MM.1S (cell line): ENCODE results near the gene TMEM219.

Experiments used
- DNase-seq: peaks from one replicate; pipeline ENCODE4 v3.0.0-alpha.2; 2015
- H2AFZ ChIP-seq: fragments of 300-600 bp; sonication (generic); 2 replicates; pipeline ENCODE4 v1.6.0; 2016; ENCODE audit warnings: antibody characterized with exemption, low read length
- H3F3A ChIP-seq: fragments of 300-600 bp; sonication (generic); 2 replicates; pipeline ENCODE4 v1.6.1; 2016; ENCODE audit warnings: mild to moderate bottlenecking, antibody characterized with exemption, low read length, moderate library complexity, mixed read lengths; ENCODE audit not compliant: insufficient read depth
- H3K27ac ChIP-seq: fragments of 300-600 bp; sonication (generic); 2 replicates; pipeline ENCODE4 v1.5.1; 2016; ENCODE audit warnings: mild to moderate bottlenecking, low read length
- H3K27me3 ChIP-seq: fragments of 300-600 bp; sonication (generic); replicated peaks from 2 replicates; pipeline ENCODE4 v1.6.0; 2016; ENCODE audit warnings: low read length; ENCODE audit not compliant: insufficient read depth
- H3K36me3 ChIP-seq: fragments of 300-600 bp; sonication (generic); replicated peaks from 2 replicates; pipeline ENCODE4 v1.6.1; 2016; ENCODE audit warnings: mild to moderate bottlenecking, low read length, mixed read lengths; ENCODE audit not compliant: insufficient read depth
- H3K4me1 ChIP-seq: fragments of 300-600 bp; sonication (generic); 2 replicates; pipeline ENCODE4 v1.6.1; 2016; ENCODE audit warnings: low read length, mixed read lengths
- H3K4me2 ChIP-seq: fragments of 300-600 bp; sonication (generic); 2 replicates; pipeline ENCODE4 v1.6.0; 2016; ENCODE audit warnings: low read depth, low read length
- H3K4me3 ChIP-seq: fragments of 300-600 bp; sonication (generic); 2 replicates; pipeline ENCODE4 v1.5.1; 2016; ENCODE audit warnings: low read length, mixed read lengths
- H3K79me2 ChIP-seq: fragments of 300-600 bp; sonication (generic); 2 replicates; pipeline ENCODE4 v1.6.1; 2016; ENCODE audit warnings: mixed run types, low read length, mixed read lengths
- H3K9ac ChIP-seq: fragments of 300-600 bp; sonication (generic); 2 replicates; pipeline ENCODE4 v1.6.1; 2016; ENCODE audit warnings: low read length, mixed read lengths
- H3K9me2 ChIP-seq: fragments of 300-600 bp; sonication (generic); replicated peaks from 2 replicates; pipeline ENCODE4 v1.6.1; 2016; ENCODE audit warnings: mild to moderate bottlenecking, low read length, mixed read lengths; ENCODE audit not compliant: insufficient read depth
- H3K9me3 ChIP-seq: fragments of 300-600 bp; sonication (generic); replicated peaks from 2 replicates; pipeline ENCODE4 v1.6.1; 2016; ENCODE audit warnings: mild to moderate bottlenecking, low read length, mixed read lengths; ENCODE audit not compliant: insufficient read depth
- H4K20me1 ChIP-seq: fragments of 300-600 bp; sonication (generic); 2 replicates; pipeline ENCODE4 v1.6.1; 2016; ENCODE audit warnings: mild to moderate bottlenecking, low read length, moderate library complexity, mixed read lengths; ENCODE audit not compliant: insufficient read depth
- EZH2 ChIP-seq: fragments of 300-600 bp; sonication (generic); optimal IDR thresholded peaks from 2 replicates; pipeline ENCODE3; 2017; ENCODE audit warnings: low read depth, mild to moderate bottlenecking, antibody characterized with exemption, low read length, mixed read lengths
- EZH2phosphoT487 ChIP-seq: fragments of 300-600 bp; sonication (generic); IDR thresholded peaks from 2 replicates; pipeline ENCODE4 v1.6.1; 2018; ENCODE audit warnings: antibody characterized with exemption, low read length
- TF ChIP-seq, protein P1 (sequence below): fragments of 300-600 bp; sonication (generic); IDR thresholded peaks from 2 replicates; pipeline ENCODE4 v1.5.1; 2016; ENCODE audit warnings: antibody characterized with exemption, low read length, mixed read lengths

TMEM219 gene

DNA sequence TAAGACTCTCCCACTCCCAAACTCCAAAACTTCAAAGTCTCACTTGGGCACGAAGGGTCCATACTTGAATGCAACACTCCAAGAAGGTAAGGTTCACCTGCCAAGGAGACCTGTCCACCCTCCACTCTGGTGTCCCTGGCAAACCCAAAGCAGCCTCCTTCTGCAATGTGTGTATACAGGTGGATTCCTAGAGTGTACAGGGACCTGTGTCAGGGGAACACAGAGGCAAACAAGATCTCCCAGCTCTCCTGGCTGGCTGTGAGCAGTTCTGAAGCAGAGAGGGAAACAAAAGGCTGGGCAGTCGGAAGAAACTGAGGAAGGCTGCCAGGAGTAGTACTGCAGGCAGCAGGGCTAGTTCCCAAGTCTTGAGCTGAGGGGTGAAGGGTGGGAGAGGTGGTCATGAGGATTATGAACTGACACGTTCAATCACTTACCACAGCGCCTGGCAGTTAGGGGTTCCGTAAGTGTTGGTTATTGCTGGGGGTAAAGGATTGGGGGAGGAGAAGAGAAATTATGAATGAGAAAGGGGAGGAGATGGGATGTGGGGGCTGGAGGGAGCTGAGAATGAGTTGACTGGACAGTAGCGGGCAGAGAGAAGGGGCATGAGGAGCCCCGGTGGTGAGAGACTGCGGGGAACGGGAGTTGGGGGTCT lies 36.6 kb upstream of the TMEM219 start:
- Histone ChIP-seq H3K27ac (no peak overlapping the region), H3F3A (peaks cover 5% of the 10 kb centered on the region; the same call in 1 of the 2 replicates), H3K9me3 (no peaks in the 10 kb centered on the region), H3K36me3 (no peaks in the 10 kb centered on the region), H3K4me3 (peak overlapping the region; percentile 92), H3K27me3 (no peaks in the 10 kb centered on the region), H4K20me1 (no peaks in the 10 kb centered on the region), H3K4me1 (0 out of 2 replicates have a peak, but pooled peaks cover 7% of the 10 kb centered on the region), H2AFZ (peak overlapping the region; percentile 72), H3K79me2 (peaks cover 17% of the 10 kb centered on the region), H3K9ac (peak overlapping the region; percentile 80), H3K4me2 (peak overlapping the region; percentile 96), H3K9me2 (no peaks in the 10 kb centered on the region)
- no peak for DNase-seq
- TF ChIP-seq EZH2phosphoT487 (no peak), EZH2 (no peak)
- TF ChIP-seq, protein P1, sequence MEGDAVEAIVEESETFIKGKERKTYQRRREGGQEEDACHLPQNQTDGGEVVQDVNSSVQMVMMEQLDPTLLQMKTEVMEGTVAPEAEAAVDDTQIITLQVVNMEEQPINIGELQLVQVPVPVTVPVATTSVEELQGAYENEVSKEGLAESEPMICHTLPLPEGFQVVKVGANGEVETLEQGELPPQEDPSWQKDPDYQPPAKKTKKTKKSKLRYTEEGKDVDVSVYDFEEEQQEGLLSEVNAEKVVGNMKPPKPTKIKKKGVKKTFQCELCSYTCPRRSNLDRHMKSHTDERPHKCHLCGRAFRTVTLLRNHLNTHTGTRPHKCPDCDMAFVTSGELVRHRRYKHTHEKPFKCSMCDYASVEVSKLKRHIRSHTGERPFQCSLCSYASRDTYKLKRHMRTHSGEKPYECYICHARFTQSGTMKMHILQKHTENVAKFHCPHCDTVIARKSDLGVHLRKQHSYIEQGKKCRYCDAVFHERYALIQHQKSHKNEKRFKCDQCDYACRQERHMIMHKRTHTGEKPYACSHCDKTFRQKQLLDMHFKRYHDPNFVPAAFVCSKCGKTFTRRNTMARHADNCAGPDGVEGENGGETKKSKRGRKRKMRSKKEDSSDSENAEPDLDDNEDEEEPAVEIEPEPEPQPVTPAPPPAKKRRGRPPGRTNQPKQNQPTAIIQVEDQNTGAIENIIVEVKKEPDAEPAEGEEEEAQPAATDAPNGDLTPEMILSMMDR, result no peak

- Histone ChIP-seq H3K4me2 (peak within 1 kb of the TSS; percentile 96), H3K27me3 (no peaks in the 10 kb centered on the region), H4K20me1 (no peaks in the 10 kb centered on the region), H3F3A (peaks cover 5% of the 10 kb centered on the region; the same call in 1 of the 2 replicates), H3K27ac (peak within 1 kb of the TSS; percentile 63; the same call in 1 of the 2 replicates), H3K4me1 (0 out of 2 replicates have a peak, but pooled peaks cover 7% of the 10 kb centered on the region), H3K79me2 (peaks cover 17% of the 10 kb centered on the region), H3K36me3 (no peaks in the 10 kb centered on the region), H3K9me2 (no peaks in the 10 kb centered on the region), H3K4me3 (peak within 1 kb of the TSS; percentile 92), H3K9ac (peak within 1 kb of the TSS; percentile 80), H2AFZ (peak within 1 kb of the TSS; percentile 92), H3K9me3 (no peaks in the 10 kb centered on the region)
- TF ChIP-seq, protein P1, result no peak
- TF ChIP-seq EZH2 (no peak), EZH2phosphoT487 (no peak)
- peak; percentile 86 for DNase-seq
Measured at GRCh38 chr16:29925781-29926710, 35.8 kb upstream of the TMEM219 start, which contains the start of gene KCTD13. Gene KCTD13, minus strand, starts transcription at chr16:29926226. Its CDS starts 193 bp downstream, at chr16:29926033.

DNA sequence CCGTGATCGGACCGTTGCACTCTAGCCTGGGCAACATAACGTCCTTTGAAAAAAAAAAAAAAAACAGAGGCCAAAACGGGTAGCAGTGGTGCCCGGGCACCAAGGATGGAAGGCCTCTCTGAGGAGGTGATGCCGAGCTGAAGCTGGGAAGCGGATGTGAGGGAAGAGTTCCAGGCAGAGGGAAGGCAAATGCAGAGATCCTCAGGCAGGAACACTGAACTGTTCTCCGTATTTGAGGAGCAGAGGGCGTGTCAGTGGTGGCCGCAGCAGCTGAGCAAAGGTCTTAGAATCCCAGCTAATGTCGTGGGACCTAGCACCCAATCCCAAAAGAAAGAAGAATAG lies 35.2 kb upstream of the TMEM219 start:
- peak overlapping the region; percentile 92 for H3K4me3 ChIP-seq
- TF ChIP-seq EZH2phosphoT487 (no peak), EZH2 (no peak)
- TF ChIP-seq, protein P1, result no peak
- peak overlapping the region; percentile 92 for H2AFZ ChIP-seq
- H3K9me3 ChIP-seq, result no peaks in the 10 kb centered on the region
- no peaks in the 10 kb centered on the region for H3K9me2 ChIP-seq
- peak overlapping the region; percentile 92 for H3K4me2 ChIP-seq
- 0 out of 2 replicates have a peak, but pooled peaks cover 7% of the 10 kb centered on the region for H3K4me1 ChIP-seq
- no peaks in the 10 kb centered on the region for H4K20me1 ChIP-seq
- peaks cover 5% of the 10 kb centered on the region; the same call in 1 of the 2 replicates for H3F3A ChIP-seq
- no peaks in the 10 kb centered on the region for H3K36me3 ChIP-seq
- peak overlapping the region; percentile 80 for H3K9ac ChIP-seq
- peak overlapping the region; percentile 63; the same call in 1 of the 2 replicates for H3K27ac ChIP-seq
- no peak for DNase-seq
- no peaks in the 10 kb centered on the region for H3K27me3 ChIP-seq
- peaks cover 17% of the 10 kb centered on the region for H3K79me2 ChIP-seq
